Breast epithelium (tissue), 3 donors: ENCODE results near the gene PLCB4.

Experiments
- POLR2A ChIP-seq: fragments of 450-650 bp; IDR thresholded peaks from one replicate; pipeline ENCODE4 v1.6.1; 2016; ENCODE audit warnings: antibody characterized with exemption, mild to moderate bottlenecking, moderate library complexity
- TF ChIP-seq, protein P1 (sequence below), 3 donors: fragments of 450-650 bp; IDR thresholded peaks; one replicate each; pipeline ENCODE4 v1.5.1; 2016 to 2017; ENCODE audit warnings: antibody characterized with exemption in 3 of 3, mild to moderate bottlenecking in 3 of 3, moderate library complexity in 3 of 3

DNA sequence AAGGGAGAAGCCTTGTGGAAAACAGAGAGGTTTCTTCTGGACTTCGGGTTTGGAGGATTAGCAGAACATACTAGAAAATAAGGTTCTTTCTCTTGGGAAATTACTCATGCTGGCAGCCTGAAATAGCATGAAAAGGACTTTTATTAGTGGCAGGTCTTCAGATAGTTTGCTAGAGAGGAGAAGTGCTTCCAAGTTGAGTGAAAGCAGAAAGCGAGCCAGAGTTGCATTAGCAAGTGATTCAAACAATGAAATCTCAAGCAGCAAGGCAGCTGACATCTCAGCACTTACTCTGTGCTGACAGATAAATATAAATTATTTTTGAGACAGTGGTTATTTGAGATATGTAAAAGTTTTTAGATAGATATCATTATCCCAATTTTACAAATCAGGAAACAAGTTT, 91.9 kb downstream of the PLCB4 start:
- TF ChIP-seq, protein P1, sequence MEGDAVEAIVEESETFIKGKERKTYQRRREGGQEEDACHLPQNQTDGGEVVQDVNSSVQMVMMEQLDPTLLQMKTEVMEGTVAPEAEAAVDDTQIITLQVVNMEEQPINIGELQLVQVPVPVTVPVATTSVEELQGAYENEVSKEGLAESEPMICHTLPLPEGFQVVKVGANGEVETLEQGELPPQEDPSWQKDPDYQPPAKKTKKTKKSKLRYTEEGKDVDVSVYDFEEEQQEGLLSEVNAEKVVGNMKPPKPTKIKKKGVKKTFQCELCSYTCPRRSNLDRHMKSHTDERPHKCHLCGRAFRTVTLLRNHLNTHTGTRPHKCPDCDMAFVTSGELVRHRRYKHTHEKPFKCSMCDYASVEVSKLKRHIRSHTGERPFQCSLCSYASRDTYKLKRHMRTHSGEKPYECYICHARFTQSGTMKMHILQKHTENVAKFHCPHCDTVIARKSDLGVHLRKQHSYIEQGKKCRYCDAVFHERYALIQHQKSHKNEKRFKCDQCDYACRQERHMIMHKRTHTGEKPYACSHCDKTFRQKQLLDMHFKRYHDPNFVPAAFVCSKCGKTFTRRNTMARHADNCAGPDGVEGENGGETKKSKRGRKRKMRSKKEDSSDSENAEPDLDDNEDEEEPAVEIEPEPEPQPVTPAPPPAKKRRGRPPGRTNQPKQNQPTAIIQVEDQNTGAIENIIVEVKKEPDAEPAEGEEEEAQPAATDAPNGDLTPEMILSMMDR (IDR thresholded peaks at IDR 0.05): no peak
- no peak for TF ChIP-seq POLR2A
